NB4 (cell line): ENCODE results near the gene RANBP3L.
A peak's percentile ranks its signal among the peaks of the same experiment; 100 is the strongest.

Experiments used
- DNase-seq: peaks from one replicate; pipeline ENCODE4 v3.0.0; 2010; ENCODE audit warnings: low read depth
- H3K4me3 ChIP-seq: one replicate; pipeline ENCODE4 v1.5.1; 2011; ENCODE audit warnings: mild to moderate bottlenecking, low read depth, low read length, moderate library complexity
- MYC ChIP-seq: IDR thresholded peaks from 2 replicates; pipeline ENCODE4 v1.6.1; 2011; ENCODE audit warnings: low read depth, low read length
- POLR2A ChIP-seq: IDR thresholded peaks from 2 replicates; pipeline ENCODE4 v1.6.1; 2011; ENCODE audit warnings: mild to moderate bottlenecking; ENCODE audit not compliant: insufficient read length; ENCODE audit errors: extremely low read depth
- TF ChIP-seq, protein P1 (sequence below): IDR thresholded peaks from one replicate; pipeline ENCODE4 v1.5.1; 2012; ENCODE audit warnings: low read depth, low read length
- TF ChIP-seq, protein P2 (sequence below): IDR thresholded peaks from 2 replicates; pipeline ENCODE4 v1.6.1; 2011; ENCODE audit warnings: low read depth, low read length

Gene RANBP3L

DNA sequence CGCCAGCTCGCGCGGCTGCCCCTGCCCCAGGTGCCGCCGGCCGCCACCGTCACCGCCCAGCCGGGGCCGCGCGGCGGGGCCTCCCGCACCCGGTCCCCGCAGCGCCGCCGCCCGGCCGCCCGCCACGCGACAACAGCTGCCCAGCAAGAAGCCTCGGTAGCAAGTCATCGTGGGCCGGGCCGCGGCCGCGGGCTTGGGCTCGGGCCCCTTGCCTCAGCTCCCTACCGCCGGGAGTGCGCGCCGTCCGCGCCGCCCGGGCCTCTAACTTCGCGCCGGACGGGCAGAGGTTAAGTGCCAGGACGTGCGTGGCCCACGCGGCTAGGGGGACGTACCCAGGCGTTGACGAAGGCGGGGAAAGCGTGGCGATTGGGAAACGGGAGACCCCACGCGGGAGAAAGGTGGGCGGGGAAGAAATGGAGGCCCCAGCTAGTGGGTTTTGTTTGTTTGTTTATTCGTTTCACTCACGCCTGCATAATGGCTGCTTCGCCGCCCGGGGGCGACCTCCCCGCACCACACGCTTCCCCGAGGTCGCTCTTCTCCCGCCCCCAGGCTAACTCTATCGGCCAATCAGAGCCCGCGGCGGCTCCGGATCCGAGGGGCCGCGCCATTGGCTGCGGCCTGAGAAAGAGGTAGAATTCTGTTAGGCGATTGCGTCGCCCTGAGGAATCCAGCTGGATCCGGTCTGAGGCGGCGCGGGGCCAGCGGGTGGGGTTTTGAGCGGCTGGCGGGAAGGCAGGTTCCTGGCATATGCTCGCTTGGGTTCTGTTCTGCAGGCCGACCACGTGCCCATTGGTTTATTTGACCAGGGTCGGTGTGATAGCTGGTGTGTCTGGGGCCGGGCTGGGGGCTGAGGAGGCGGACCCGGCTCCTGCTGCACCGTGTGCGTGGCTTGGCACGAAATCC, 59.8 kb downstream of the RANBP3L start, which contains the start of gene NADK2:
Gene NADK2 (minus strand): TSS at position 295 of the 903 bp plus-strand sequence. CDS start 127 bp downstream, at position 168.
- peak within 1 kb of the TSS; percentile 82 for H3K4me3 ChIP-seq
- TF ChIP-seq, protein P1, sequence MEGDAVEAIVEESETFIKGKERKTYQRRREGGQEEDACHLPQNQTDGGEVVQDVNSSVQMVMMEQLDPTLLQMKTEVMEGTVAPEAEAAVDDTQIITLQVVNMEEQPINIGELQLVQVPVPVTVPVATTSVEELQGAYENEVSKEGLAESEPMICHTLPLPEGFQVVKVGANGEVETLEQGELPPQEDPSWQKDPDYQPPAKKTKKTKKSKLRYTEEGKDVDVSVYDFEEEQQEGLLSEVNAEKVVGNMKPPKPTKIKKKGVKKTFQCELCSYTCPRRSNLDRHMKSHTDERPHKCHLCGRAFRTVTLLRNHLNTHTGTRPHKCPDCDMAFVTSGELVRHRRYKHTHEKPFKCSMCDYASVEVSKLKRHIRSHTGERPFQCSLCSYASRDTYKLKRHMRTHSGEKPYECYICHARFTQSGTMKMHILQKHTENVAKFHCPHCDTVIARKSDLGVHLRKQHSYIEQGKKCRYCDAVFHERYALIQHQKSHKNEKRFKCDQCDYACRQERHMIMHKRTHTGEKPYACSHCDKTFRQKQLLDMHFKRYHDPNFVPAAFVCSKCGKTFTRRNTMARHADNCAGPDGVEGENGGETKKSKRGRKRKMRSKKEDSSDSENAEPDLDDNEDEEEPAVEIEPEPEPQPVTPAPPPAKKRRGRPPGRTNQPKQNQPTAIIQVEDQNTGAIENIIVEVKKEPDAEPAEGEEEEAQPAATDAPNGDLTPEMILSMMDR = peak; percentile 57
- TF ChIP-seq POLR2A (peak; percentile 79), MYC (peak; percentile 99)
- TF ChIP-seq, protein P2, sequence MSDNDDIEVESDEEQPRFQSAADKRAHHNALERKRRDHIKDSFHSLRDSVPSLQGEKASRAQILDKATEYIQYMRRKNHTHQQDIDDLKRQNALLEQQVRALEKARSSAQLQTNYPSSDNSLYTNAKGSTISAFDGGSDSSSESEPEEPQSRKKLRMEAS = peak; percentile 99
- peak; percentile 98 for DNase-seq

DNA sequence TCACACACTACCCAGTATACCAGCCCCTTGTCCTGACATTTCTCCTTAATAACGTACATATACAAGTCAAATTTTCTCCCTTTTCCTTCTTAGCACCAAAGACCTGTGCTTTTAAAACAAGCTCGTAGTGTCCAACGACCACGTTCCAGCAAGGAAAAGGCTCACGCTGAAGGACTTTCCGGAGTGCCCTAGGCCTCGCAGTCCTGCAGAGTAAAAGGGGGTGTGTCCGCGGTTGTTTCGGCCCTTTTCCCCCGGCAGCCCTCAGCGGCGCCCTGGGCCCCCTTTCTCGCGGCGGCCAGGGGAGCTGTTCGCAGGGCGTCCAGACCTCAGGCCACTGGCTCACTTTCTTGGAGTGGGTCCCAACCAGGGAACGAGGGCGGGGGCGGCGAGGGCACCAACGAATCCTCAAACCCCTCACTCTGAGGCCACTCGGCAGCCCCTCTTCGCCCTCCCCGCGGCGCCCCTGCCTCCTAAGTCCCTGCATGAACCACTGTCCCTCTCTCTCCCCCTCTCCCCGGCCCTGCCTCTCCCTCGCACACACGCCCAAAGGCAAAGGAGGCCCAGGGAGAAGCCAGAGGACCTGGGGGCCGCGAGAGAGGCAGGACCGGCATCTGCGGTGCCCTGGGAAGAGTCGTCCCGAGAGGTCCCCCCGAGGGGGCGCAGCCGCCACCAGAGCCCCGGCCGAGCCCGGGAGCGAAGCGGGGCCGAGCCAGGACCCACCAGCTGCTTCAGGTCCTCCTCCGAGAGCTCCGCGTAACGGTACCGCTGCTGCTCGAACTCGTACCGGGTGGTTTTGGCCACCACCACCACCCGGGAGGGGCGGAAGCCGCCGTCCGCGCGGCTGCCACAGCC, 60.7 kb downstream of the RANBP3L start:
- DNase-seq = peak; percentile 82
- peak overlapping the region; percentile 82 for H3K4me3 ChIP-seq
- TF ChIP-seq MYC (peak; percentile 63), POLR2A (peak; percentile 52)
- TF ChIP-seq, protein P2 = peak; percentile 40; the same call in 1 of the 2 replicates
- TF ChIP-seq, protein P1 = no peak

DNA sequence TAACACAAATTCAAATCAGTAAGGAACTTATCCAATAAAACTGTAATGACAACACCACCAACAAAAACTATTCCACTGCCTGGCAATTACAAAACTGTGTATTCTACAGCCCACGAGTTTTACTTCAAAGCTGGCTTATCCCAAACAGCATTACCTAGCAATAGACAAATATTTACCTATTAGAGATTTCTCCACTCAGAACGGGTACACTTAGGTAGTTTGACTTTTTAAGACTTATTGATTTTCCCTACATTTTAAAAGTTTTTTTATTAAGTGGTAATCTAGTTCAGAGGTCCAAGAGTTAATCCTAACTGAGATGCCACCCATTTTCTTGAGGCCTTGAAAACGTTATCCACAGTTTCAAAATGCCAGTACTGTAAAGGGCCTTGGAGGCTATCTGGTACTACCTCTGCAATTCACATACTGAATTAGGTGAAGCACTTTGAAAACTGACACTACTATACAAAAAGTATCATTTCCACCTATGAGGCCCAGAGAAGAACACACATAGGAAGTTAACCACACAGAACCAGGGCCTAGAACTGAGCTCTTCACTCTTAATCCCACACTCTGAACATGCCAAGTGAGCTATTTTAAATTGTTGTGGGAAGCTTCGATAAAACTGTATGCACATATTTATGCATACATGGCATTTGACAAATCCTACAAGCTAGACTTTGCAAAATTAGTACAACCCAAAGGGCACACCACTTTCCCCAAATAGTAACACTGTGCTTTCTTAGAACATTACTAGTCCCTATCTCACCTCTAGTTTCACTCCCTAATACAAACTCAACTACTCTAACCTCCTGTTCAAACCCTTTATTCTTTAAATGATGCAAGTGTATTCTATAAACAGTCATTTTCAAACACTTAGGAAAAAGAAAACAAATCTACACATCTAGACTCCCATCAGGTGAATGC, 62.1 kb downstream of the RANBP3L start:
- TF ChIP-seq POLR2A = no peak
- TF ChIP-seq, protein P1 = no peak
- no peak for TF ChIP-seq MYC
- TF ChIP-seq, protein P2 = no peak
- H3K4me3 ChIP-seq = peak overlapping the region; percentile 82
- DNase-seq = peak; percentile 9

DNA sequence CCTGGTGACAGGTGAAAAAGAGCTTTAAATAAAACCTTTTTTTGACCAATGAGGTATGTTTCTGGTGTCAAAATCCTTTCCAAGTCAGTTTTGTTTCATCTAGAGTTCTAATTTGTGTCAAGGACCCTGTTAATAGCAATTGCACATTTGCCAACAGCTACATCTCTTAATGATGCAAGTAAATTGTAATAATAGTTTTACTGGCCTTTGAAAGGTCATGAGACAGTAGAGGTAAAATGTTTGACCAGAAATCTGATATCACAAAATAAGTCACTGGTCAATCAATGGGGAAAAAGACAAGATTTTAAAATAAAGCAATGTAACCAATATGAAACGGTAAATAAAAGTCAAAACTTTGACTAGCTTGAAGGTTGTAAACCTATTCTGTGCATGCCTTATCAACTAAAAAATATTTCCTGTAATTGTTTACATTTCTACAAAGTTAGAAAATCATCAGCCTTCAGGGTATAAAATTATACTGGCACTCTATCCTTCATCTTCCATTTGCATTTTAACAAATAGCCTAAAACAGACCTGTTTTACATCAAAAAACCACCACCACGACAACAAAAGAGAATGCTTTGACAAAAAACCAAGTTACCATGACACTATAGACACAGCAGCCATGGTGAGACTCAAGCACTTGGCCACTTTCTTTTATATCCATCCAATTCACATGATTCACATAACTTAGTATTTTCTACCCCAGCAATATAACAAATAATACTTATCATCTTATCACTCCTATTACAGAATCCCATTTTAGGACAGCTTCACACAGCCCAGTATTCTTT, 63.0 kb downstream of the RANBP3L start:
- DNase-seq = no peak
- TF ChIP-seq, protein P2 = no peak
- no peak for TF ChIP-seq MYC
- TF ChIP-seq, protein P1 = no peak
- TF ChIP-seq POLR2A = no peak
- H3K4me3 ChIP-seq = no peak overlapping the region

DNA sequence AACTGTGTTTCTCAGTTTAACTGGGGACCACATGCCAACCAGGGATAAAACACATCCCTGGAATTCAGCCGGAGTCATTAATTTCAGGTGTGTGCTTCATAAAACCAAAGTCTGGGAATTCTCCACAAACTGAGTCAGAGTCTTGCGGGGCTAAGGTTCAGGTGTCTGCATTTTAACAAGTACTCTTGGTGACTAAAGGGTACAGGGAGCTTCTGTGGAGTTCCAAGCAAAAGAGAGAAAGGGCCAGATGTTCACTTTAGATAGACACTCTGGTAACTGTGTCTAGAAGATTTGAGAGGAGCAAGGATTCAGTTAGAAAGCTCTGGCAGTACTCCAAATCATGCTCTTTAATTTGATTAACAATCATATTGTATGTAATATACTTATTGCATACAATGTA, 64.0 kb downstream of the RANBP3L start:
- DNase-seq = no peak
- H3K4me3 ChIP-seq = no peak overlapping the region
- no peak for TF ChIP-seq MYC
- TF ChIP-seq, protein P1 = no peak
- TF ChIP-seq POLR2A = no peak
- TF ChIP-seq, protein P2 = no peak
